GM21447 (cell line): ENCODE measurements around the gene LTBP4.

Experiments used
- ATAC-seq: cut with Tn5 transposase; IDR thresholded peaks from one replicate; pipeline ENCODE4 v1.9.1; 2021; ENCODE audit not compliant: unreplicated experiment

The LTBP4 gene

DNA sequence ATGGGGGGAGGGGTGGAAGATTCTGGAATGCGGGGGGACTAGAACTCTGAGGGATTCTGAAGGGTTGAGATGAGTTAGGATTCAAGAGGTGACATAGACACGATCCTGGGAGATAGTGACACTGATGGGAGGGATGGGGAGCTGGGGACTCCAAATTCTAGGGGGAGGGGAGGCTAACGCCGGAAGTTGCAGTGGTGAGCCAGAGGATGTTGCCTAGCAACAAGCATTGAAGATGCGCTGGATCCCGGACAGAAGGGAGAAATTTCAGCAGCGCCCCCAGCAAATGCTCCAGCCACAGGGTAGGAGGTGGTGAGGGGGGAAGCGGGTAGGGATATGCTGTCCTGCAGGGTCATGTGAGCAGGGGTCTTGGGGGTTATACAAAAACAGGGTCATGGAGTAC is 6.9 kb upstream of the LTBP4 start:
- ATAC-seq: no peak

GRCh38 chr19:40594657-40595091 is 6.5 kb upstream of the LTBP4 start:
- no peak for ATAC-seq

DNA sequence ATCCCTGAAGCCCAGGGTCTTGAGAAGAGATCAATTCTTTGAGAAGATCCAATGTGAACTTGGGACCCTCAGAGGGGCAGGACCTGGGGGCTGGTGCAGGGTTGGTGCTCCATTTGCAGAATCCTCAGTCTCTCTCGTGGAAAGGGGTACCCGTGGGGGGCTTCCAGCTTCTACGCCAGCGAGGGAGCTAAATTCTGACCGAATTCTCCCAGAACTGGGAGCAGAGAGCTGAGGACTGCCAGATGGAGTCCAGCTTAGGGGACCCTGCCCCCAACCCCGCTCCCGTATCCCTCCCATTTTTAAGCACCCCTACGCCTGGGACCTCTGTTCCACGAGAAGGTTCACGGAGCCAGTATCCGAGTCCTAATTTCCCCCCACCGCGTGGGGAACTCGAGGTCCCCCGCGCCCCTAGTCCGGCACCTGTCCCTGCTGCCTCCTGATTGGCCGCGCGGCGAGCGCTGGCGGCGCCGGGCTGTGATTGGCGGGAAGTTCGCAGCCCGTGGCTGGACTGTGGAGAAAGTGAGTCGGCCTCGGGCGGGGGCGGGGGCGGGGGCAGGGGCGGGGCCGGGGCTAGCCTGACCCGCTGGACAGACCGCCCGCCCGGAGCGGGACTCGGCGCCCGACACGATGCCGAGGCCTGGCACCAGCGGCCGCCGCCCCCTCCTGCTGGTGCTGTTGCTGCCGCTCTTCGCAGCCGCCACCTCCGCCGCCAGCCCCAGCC is 4.4 kb upstream of the LTBP4 start:
- ATAC-seq: no peak

- ATAC-seq: no peak
Observed at GRCh38 chr19:40597329-40597838, 3.8 kb upstream of the LTBP4 start.

DNA sequence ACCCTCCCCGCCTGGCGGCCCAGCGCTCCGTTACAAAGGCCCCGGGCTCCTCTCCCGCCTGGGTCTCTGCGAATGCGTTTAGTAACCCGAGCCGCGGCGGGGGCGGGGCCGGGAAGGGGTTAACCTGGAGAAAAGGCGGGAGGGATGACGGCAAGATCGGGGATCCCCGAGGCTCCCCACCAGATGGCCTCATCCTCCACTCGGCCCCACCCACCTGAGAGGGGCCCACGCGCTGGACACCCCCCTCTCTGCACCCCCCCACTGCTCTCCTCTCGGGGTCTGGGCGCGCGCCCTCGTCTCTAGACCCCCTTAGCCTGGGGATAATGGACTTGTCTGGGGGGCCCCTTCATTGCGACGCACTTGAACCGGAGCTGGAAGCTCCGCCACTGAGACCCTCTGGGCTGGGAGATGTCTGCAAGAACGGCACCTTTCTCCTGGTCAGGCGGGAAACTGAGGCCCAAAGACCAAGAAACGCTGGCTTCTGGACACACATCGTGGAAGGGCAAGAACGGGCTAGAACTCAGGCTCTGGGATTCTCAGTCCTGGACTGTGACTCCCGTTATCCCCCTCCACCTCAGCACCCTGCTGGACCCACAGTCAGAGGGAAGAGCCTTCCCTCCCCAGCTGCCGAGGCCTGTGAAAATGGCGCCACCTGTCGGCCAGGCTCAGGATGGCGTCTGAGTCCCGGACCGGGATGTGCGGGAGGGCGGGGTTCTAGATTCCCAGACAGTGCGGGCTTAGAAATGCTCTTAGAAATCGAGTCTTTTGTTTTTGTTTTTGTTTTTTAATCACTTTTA is 2.9 kb upstream of the LTBP4 start:
- ATAC-seq: no peak

GRCh38 chr19:40598918-40599307 is 2.3 kb upstream of the LTBP4 start:
- ATAC-seq: no peak

DNA sequence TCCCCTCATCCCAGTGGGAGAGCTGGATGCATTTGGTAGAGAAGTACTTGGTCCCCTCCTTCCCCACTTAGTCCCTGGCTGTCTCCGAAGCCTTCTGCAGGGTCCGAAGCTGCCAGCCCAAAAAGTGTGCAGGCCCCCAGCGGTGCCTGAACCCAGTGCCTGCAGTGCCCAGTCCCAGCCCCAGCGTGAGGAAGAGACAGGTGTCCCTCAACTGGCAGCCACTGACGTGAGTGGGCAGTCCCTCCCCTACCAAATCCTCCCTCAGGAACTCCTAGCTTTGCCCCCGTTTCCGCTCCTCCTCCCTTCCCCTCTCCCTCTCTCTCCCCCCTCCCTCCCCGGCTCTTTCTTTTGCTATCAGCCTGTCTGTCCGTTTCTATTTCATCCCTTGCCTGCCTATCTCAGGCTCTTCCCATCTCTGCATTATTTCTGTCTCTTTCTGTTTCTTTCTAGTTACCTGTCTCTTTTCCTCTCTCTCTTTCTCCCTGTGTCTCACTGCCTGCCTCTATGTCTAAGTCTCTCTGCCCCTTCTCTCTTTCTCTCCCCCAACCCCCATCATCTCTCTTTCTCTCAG is 1.8 kb upstream of the LTBP4 start:
- ATAC-seq: no peak

DNA sequence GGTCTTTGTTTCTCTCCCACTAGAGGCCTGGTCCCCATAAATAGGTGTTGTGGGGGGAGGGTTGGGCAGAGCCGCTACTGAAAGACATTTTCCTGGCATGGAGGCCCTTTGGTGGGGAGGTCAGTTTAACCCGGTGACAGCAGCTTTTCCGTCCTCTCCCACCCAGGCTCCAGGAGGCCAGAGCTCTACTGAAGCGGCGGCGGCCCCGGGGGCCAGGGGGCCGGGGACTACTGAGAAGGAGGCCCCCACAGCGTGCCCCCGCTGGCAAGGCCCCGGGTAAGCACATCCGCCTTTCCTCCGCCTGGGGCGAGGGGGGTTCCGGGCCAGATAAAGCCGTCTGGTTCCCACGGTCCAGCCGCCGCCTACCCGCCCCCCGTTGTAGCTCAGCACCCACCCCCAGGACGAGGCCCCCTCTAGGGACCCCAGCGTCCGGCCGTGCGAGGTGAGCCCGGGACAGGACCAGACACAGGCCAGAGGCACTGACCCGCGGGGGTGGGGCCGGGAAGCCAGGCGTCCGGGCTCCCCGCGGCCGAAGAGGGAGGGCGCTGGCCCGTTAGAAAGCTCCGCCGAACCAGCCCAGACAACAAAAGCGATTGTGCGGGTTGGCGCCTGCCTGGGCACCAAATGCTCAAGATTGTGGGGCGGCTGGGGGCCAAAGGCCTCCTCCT is 1.1 kb upstream of the LTBP4 start:
- no peak for ATAC-seq

GRCh38 chr19:40600570-40601133 is 517 bp upstream of the LTBP4 start:
- no peak for ATAC-seq

DNA sequence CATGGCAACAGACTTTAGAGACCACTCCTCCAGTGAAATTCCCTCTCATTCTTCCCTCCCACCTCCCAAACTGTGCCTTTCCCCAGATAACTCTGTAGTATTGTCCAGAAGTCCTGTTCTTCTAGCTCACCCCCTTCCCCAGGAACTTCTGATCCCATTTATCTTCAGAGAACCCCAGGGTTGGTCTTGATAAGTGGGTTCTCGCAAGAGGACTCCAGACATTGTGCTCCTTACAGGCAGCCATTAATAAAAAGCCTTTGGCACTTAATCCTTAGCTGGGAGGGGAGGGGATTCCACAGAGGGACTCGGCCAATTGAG is 1.9 kb downstream of the LTBP4 start:
- ATAC-seq: no peak

- ATAC-seq: peak; percentile 73
Observed at GRCh38 chr19:40603389-40604170, 2.4 kb downstream of the LTBP4 start.

DNA sequence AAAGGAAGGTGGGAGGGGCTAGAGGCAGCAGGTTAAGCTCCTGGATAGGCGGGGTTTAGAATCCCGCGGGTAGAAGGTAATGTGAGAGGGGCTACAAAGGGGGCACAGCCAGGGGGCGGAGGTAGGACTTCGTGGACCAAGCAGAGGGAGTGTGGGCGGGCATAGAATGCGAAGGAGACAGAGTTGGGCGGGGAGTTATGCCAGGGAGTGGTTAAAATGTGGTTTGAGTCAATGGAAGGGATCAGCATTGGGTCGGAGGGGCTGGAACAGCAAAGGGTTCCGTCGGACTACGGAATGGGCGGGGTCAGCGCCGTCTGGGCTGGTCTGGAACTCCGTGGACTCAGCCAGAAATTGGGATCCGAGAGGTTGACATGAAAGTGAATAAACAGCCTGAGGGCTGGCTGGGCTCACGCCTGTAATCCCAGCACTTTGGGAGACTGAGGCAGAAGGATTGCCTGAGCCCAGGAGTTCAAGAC is 3.0 kb downstream of the LTBP4 start:
- no peak for ATAC-seq

DNA sequence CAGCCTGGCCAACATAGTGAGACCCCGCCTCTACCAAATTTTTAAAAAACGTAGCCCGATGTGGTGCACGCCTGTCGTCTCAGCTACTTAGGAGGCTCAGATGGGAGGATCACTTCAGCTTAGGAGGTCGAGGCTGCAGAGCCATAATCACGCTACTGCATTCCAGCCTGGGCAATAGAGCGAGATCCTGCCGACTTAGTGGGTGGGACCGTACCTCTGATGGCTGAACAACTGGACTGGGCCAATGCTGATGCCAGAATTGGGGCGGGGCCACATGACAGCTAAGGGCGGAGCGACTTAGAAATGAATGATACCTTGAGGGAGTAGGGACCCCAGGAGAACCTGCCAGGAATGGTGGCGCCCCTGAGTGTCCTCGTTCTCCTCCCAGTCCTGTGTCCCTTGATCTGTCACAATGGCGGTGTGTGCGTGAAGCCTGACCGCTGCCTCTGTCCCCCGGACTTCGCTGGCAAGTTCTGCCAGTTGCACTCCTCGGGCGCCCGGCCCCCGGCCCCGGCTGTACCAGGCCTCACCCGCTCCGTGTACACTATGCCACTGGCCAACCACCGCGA is 3.6 kb downstream of the LTBP4 start:
- no peak for ATAC-seq

DNA sequence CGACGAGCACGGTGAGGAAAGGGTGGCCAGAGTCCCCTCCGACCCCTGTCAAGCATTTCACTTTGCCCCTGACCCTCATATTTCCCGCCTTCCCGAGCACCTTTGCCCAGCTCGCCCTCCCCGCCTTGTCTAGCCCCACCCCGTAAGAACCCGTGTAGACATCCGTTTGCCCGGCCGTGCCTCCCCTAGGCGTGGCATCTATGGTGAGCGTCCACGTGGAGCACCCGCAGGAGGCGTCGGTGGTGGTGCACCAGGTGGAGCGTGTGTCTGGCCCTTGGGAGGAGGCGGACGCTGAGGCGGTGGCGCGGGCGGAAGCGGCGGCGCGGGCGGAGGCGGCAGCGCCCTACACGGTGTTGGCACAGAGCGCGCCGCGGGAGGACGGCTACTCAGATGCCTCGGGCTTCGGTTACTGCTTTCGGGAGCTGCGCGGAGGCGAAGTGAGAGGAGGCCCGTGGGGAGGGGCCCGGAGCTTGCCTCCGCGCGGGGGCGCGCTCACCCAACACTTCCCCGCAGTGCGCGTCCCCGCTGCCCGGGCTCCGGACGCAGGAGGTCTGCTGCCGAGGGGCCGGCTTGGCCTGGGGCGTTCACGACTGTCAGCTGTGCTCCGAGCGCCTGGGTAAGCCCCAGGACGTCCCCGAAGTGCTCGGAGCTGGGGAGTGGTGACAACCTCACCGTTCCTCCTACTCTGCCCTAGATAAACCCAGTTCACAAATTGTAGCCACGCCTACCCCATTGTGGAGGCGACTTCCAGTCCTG is 4.2 kb downstream of the LTBP4 start:
- no peak for ATAC-seq

DNA sequence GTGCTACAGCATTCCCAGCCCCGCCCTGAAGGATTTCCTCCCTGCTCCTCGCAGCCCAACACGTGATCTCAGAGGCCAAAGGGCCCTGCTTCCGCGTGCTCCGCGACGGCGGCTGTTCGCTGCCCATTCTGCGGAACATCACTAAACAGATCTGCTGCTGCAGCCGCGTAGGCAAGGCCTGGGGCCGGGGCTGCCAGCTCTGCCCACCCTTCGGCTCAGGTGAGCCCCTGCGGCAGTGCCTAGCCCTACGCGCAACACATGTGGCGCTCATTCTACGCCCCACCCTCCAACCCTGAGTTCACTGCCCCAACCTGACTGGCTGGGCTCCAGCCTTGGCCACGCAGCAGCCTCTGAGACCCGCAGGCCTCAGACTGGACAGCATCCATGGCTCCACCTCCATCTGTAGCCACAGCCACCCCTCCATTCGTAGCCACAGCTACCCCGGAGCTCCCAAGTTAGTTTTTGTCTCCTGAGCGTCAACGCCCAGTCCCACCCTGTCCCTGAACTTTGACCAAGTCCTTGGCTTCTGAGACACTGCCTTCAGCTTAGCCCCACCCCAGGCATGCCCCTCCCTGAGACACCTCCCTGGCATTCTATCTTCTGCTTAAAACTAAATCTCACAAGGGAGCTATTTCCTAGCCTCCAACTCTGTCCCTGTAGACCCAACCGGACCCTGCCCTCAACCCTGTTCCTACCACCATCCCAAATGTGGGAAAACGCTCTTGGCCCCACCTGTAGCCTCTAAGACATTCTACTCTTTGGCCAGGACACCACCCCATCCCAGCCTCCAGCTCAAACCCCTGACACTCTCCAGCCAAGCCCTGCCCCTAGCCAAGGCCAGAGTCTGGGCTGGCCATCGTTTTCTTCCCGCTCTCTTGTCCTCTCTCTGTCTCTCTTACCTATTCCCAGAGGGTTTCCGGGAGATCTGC is 6.4 kb downstream of the LTBP4 start:
- ATAC-seq: no peak

DNA sequence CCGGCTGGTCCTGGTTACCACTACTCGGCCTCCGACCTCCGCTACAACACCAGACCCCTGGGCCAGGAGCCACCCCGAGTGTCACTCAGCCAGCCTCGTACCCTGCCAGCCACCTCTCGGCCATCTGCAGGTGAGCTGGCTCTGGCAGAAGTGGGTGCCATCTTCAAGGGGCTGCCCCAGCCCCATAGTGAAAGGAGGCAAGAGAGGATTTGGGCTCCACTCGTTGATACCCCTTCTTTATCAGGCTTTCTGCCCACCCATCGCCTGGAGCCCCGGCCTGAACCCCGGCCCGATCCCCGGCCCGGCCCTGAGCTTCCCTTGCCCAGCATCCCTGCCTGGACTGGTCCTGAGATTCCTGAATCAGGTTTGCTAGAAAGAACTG is 7.1 kb downstream of the LTBP4 start:
- no peak for ATAC-seq

- ATAC-seq: no peak
Observed at GRCh38 chr19:40608957-40609356, 7.8 kb downstream of the LTBP4 start.
